Keratinocyte (primary cell): ENCODE results near the gene NUP160.
"Not testable (repeated sequence)": the region's sequence is repeated elsewhere in the genome, so short reads cannot be mapped to it uniquely, and the experiment has no call there.

Experiments used
- EZH2 ChIP-seq: IDR thresholded peaks from one replicate; pipeline ENCODE4 v1.6.1; 2012; ENCODE audit warnings: inconsistent platforms, mild to moderate bottlenecking, low read length, moderate library complexity
- TF ChIP-seq, protein P1 (sequence below), 3 experiments: IDR thresholded peaks in 1 of 3; conservative IDR thresholded peaks in 1 of 3; optimal IDR thresholded peaks in 1 of 3; 2 replicates in 2 of 3; 3 replicates in 1 of 3; pipeline versions ENCODE3 to v1.5.1; 2011; ENCODE audit warnings: low read length in 3 of 3, mild to moderate bottlenecking in 3 of 3, moderate library complexity in 2 of 3, control low read depth in 1 of 3, inconsistent platforms in 1 of 3; ENCODE audit not compliant: insufficient read depth in 2 of 3; ENCODE audit errors: extremely low read depth in 1 of 3

DNA sequence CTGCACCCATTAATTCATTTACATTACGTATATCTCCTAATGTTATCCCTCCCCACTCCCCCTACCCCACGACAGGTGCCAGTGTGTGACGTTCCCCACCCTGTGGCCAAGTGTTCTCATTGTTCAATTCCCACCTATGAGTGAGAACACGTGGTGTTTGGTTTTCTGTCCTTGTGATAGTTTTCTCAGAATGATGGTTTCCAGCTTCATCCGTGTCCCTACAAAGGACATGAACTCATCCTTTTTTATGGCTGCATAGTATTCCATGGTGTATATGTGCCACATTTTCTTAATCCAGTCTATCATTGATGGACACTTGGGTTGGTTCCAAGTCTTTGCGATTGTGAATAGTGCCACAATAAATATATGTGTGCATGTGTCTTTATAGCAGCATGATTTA lies 25.5 kb downstream of the NUP160 start:
- TF ChIP-seq, protein P1, sequence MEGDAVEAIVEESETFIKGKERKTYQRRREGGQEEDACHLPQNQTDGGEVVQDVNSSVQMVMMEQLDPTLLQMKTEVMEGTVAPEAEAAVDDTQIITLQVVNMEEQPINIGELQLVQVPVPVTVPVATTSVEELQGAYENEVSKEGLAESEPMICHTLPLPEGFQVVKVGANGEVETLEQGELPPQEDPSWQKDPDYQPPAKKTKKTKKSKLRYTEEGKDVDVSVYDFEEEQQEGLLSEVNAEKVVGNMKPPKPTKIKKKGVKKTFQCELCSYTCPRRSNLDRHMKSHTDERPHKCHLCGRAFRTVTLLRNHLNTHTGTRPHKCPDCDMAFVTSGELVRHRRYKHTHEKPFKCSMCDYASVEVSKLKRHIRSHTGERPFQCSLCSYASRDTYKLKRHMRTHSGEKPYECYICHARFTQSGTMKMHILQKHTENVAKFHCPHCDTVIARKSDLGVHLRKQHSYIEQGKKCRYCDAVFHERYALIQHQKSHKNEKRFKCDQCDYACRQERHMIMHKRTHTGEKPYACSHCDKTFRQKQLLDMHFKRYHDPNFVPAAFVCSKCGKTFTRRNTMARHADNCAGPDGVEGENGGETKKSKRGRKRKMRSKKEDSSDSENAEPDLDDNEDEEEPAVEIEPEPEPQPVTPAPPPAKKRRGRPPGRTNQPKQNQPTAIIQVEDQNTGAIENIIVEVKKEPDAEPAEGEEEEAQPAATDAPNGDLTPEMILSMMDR (optimal IDR thresholded peaks at IDR 0.05 in 1 of 3, IDR thresholded peaks at IDR 0.05 in 1 of 3, conservative IDR thresholded peaks at IDR 0.05 in 1 of 3; ENCODE audit: extremely low read depth in 1 of 3, insufficient read depth in 2 of 3, low read length in 3 of 3), result not testable (repeated sequence)
- not testable (repeated sequence) for TF ChIP-seq EZH2
